GM21723 (cell line): ENCODE results near the gene SNX30.

Experiments used
- ATAC-seq: cut with Tn5 transposase; IDR thresholded peaks from one replicate; pipeline ENCODE4 v1.9.1; 2021; ENCODE audit warnings: mild to moderate bottlenecking, moderate library complexity; ENCODE audit not compliant: unreplicated experiment

The SNX30 gene

DNA sequence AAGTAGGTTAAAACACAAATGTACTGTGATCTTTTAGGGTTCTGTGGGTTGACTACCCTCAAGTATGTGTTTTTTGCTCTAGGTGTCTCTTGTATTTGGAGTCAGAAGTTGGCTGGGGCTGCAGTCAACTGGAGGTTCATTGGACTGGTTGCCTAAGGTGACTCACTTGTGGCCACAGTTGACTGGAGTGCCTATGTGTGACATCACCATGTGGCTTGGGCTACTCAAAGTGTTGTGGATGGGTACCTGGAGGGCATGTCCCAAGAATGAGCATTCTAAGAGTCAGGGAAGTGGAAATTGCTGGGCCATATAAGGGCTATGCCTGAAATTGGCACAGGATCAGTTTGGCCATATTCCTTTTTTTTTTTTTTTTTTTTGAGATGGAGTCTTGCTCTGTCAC, 27.4 kb downstream of the SNX30 start:
- no peak for ATAC-seq

- ATAC-seq, result no peak
Measured at GRCh38 chr9:112780450-112781036, 30.0 kb downstream of the SNX30 start.

DNA sequence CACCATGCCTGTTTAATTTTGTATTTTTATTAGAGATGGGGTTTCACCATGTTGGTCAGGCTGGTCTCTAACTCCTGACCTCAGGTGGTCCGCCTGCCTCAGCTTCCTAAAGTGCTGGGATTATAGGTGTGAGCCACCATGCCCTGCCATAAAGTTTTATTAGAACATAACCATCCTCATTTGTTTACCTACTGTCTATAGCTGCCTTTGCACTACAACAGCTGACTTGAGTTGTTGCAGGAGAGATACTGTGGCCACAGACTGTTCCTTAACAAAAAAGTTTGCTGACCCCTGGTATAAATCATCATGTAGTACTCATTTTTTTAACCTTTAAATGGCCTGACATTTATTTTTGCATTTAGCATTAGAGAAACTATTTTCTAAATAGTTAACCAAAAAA, 31.7 kb downstream of the SNX30 start:
- ATAC-seq, result no peak

- no peak for ATAC-seq
Measured at GRCh38 chr9:112783551-112783954, 33.0 kb downstream of the SNX30 start.

DNA sequence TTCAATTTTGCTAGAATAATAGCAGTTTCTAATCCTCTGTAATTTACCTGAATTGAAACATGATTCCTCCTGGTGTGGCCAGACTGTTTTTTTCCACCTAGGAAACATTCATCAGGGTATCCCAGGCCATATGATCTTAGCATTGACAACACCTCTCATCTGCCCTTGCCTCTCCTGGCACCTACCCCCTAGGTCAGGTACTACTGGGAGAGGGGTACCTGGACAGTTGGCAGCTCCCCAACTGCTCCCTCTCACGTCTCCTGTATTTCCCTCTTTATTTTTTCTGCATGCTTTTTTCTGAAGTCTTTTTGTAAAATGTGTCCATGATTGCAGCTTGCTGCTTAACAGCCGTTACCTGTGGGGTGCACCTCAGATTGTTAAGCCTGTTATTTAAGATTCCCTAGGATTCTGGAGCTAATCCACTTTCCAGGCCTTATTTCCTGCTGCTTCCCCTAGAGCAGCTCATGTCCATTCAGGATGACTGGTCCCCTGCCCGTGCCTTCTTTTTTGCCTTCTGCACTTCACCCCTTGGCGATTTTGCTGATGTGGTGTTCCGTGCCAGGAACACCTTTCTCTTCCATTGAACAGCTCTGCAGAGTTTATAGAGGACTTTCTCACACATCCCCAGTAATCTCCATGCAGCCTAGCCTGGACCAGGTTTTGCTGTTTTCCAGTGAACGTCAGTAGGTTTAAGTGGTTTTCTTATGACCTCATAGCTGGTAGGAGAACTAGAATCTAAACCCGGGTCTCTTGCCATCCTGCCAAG, 33.6 kb downstream of the SNX30 start:
- ATAC-seq, result no peak

DNA sequence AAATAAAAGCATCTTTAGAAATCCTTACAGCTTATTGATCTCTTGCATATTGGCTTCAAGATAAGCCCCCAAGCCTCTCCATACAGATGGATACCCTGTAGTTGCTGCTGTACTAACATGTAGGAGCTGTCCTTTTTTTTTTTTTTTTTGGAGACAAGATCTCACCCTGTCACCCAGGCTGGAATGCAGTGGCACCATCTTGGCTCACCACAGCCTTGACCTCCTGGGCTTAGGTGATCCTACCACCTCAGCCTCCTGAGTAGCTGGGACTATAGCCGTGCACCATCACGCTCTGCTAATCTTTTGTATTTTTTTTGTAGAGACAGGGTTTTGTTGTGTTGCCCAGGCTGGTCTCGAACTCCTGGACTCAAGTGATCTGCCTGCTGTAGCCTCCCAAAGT, 35.4 kb downstream of the SNX30 start:
- no peak for ATAC-seq

- no peak for ATAC-seq
Measured at GRCh38 chr9:112786829-112787520, 36.4 kb downstream of the SNX30 start.

DNA sequence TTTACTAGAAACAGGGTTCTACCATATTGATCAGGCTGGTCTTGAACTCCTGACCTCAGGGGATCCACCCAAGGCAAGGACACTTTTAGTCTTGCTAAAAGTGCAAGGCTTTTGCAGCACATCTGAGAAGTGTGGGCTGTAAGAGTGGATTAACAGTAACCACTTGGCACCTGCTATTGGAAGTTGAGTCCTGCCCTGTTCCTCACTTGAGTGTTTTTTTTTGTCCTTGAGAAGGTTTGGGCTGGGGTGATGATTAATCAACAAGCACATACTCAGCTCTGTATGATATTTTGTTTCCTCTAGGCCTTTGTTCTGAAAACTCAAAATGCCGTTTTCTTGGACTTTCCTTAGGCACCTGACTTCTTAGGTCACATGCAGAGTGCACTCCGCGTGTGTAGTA, 37.4 kb downstream of the SNX30 start:
- no peak for ATAC-seq

- no peak for ATAC-seq
Measured at GRCh38 chr9:112789473-112789872, 38.9 kb downstream of the SNX30 start.

GRCh38 chr9:112789891-112790774, 39.6 kb downstream of the SNX30 start:
- ATAC-seq, result no peak

- no peak for ATAC-seq
Measured at GRCh38 chr9:112792670-112793069, 42.1 kb downstream of the SNX30 start.

- ATAC-seq, result peak; percentile 88
Measured at GRCh38 chr9:112793213-112793810, 42.8 kb downstream of the SNX30 start.

GRCh38 chr9:112794731-112795130, 44.2 kb downstream of the SNX30 start:
- no peak for ATAC-seq

GRCh38 chr9:112795921-112796320, 45.4 kb downstream of the SNX30 start:
- ATAC-seq, result no peak

DNA sequence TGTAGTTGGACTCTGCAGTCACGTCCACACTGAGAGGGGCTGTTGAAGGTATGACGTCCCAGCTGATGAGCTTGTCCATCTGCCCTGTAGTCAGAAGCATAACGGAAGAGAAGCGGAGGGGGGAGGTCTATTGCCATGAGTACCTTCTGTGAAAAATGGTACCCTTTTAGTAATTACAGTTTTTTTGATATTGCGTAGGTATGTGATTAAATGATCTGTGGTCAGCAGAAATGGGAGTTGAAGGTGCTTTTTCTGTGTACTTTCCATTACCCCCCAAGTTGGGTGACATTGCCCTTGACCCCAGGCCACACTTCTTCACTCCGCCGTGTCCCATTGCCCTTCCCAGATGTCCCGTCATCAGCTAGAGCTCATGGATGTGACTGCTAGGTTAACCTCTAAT, 45.9 kb downstream of the SNX30 start:
- ATAC-seq, result no peak

- peak; percentile 98 for ATAC-seq
Measured at GRCh38 chr9:112809351-112809848, 58.8 kb downstream of the SNX30 start.

GRCh38 chr9:112809906-112810305, 59.3 kb downstream of the SNX30 start:
- ATAC-seq, result no peak

- no peak for ATAC-seq
Measured at GRCh38 chr9:112810696-112811490, 60.3 kb downstream of the SNX30 start.

- ATAC-seq, result no peak
Measured at GRCh38 chr9:112811518-112811917, 61.0 kb downstream of the SNX30 start.

GRCh38 chr9:112815868-112816267, 65.3 kb downstream of the SNX30 start:
- no peak for ATAC-seq
